NCI-H2171 (cell line): Measurements from ENCODE around the gene NRGN.
A peak's percentile ranks its signal among the peaks of the same experiment; 100 is the strongest.

ENCODE experiments used
- DNase-seq: peaks from one replicate; lab custom pipeline; 2025; lab: John Stamatoyannopoulos, UW

The NRGN gene

GRCh38 chr11:124740277-124740882 is 638 bp downstream of the NRGN start:
- no peak for DNase-seq

DNA sequence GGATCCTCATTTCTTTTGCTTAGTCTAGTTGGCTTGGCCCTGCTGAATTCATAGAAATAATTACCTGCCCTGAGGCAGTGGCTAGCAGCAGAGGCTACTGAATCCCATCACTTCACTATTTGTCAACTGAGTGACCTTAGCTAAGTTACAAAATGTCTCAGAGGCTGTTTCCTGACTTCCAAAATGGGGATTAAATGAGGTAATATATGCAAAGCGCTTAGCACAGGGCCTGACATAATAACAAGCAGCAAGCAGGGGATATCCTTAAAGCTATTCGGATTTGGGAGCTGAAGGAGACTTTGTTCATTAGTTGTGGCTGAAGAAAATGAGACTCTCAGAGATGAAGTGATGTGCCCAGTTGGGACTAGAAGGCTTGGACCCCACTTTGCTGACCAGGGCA is 2.8 kb downstream of the NRGN start:
- no peak for DNase-seq

- DNase-seq, result no peak
Observed at GRCh38 chr11:124743050-124743449, 3.3 kb downstream of the NRGN start.

GRCh38 chr11:124745270-124745834 is 5.6 kb downstream of the NRGN start:
- DNase-seq, result no peak

DNA sequence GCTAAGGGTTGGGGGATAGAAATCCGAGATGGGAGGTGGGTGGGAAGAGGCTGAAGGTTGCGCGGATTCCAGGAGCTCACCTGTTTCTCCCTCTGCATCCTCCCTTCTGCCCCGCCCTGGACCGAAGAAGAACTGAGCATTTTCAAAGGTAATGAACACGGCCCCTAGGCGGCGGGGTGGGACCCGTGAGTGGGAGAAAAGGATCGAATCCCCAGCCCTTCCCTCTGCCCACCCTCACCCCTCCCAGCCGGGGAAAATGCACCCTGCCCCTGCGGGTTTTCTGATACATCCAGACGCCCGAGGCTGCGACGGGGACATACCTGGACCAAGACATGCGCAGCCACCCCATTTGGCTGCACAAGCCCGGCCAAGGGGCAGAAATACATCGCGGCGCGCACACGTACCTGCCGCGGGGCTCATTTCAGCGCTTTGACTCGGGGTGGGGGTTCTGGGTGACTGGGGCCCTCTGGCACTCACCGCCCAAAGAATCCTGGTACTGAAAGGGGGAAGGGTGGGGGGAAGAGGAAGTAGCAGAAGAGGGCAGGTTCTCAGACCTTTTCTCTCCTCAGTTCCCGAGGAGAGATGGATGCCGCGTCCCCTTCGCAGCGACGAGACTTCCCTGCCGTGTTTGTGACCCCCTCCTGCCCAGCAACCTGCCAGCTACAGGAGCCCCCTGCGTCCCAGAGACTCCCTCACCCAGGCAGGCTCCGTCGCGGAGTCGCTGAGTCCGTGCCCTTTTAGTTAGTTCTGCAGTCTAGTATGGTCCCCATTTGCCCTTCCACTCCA is 6.3 kb downstream of the NRGN start:
- peak; percentile 16 for DNase-seq

DNA sequence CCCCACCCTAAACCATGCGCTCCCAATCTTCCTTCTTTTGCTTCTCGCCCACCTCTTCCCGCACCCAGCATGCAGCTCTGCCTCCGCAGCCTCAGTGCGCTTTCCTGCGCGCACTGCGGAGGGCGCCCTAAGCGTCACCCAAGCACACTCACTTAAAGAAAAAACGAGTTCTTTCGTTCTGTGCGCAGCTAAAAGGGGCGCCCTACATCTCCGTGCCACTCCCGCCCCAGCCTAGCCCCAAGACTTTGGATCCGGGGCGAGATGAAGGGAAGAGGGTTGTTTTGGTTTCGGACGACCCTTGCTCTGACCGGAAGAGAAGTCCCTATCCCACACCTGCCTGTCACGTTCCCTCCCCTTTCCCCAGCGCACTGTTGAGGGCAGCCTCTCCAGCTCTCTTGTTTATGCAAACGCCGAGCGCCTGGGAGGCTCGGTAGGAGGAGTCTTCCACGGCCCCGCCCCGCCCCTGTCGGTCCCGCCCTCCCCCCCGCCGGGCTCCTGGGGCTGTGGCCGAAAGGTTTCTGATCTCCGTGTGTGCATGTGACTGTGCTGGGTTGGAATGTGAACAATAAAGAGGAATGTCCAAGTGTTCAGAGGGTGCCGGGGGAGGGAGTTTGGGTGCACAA is 7.0 kb downstream of the NRGN start:
- DNase-seq, result peak; percentile 18

- DNase-seq, result no peak
Observed at GRCh38 chr11:124747406-124748099, 7.8 kb downstream of the NRGN start.

GRCh38 chr11:124748100-124748418 is 8.3 kb downstream of the NRGN start:
- DNase-seq, result no peak

GRCh38 chr11:124748481-124749343 is 9.0 kb downstream of the NRGN start:
- DNase-seq, result no peak

DNA sequence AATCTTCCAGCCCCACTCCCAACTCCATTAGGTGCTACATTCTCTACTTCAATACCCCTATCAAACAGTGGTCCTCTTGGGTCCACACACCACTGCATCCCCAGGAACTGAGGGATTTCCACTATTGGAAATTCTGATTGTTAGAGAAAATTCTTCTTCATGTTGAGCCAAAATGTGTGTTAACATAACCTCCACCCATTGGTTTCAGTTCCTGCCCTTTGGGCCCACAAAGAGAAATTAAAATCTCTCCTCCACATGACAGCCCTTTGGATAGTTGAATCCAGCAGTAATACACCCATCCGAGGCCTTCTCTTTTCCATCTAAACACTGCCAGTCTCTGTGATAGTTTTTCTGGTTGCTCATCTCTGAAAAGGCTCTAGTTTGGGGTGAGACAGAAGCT is 10.2 kb downstream of the NRGN start:
- no peak for DNase-seq

DNA sequence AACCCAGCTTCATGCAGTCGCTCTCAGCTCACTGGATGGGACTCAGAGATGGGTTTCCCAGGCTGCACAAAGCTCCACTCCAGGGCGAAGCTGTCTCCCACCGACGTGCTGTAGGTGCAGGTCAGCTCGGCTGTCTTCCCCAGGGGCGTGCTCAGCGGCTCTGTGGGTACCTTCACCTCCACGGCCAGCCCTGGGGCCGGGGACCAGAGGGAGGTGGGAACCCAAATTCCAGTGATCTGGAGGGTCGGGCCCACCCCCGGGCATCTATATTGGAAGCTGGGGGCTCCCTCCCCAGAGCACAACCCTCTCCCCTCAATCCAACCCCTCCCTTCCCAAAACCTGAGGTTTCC is 11.6 kb downstream of the NRGN start:
- DNase-seq, result no peak

- no peak for DNase-seq
Observed at GRCh38 chr11:124751741-124752470, 12.2 kb downstream of the NRGN start, which contains the start of gene VSIG2. Gene VSIG2, minus strand, starts transcription at chr11:124752255. Its CDS starts 118 bp downstream, at chr11:124752137.

DNA sequence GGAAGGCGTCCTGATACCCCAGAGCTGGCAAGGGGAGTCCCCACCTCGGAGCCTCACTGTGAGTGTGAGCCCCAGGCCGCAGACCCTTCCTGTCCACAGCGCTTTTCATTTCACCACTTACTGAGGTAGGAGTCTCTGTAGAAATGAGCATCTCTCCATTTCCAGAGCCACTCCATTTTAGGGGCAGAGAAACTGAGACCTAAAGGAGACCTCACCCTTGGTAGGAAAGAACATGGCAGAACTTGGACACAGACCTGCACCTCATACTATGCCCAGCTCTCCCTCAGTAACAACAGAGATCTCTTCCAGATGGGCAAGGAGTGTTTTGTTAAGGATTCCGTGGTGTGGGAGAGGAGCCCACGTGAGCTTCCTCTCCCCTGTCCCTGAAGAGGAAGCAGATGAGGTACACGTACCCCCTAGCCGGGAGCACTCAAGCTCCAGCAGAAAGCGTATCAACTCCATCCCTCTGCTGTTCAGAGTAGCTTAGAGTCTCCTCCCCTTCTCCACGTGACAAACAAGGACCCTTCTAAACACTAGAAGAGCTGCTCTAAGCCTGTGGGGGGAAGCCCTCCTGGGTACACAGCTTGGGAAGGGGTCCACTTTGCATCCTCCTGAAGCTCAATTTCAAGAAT is 12.8 kb downstream of the NRGN start:
- DNase-seq, result no peak

DNA sequence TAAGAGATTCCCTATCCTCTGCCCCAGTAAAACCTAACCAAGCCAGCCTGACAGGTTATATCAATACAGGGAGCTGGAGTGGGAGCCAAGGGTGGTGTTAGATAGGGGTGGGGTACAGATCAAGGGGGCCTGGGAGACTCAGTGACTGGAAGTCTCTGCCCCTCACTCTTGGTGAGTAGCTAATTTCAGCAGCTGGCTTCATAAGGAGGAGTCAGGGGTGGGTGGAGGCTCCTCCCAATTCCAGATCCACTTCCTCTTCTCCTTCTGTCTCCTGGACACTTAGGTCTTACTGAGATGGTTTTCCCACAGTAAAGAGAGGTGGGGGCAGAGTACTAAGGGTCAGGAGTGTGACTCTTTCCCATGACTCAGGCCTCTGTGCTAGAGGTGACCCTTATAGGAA is 13.5 kb downstream of the NRGN start:
- DNase-seq, result no peak

DNA sequence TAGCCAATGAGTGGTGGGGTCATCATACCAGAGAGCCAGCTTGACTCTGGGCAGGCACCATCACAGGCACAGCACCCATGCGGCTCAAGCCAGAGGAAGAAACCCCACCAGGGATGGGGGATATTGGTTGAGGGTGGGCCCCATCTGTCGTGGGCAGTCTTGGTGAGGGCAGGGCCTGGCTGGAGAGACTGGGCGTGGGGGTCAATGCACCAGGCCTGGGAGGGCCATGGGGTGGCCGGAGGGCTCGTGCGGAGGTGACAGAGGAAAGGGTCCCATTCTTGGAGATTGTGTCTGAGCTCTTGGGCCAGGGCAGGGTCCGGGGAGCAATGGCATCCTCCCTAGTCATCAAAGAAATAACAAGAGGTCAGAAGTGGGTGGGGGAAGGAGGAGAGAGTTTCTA is 13.9 kb downstream of the NRGN start:
- no peak for DNase-seq

DNA sequence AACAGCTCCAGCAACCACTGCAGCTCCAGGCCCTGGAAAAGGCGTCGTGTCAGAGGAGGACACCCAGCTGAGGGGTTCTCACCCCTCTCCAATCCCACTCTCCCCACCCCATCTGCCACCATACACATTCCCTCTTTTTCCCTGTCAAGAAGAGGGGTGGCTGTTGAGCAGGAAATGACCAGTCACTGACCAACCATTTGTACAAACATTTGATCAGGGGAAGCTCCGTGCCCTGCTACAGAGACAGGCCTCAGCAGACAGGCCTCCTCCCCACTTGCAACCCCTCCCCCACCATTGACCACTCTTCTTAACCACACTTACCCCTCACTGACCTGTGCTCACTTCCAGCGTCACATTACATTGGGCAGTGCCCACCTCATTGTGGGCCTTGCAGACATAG is 14.6 kb downstream of the NRGN start:
- no peak for DNase-seq

GRCh38 chr11:124754710-124755109 is 15.0 kb downstream of the NRGN start:
- no peak for DNase-seq

- no peak for DNase-seq
Observed at GRCh38 chr11:124756033-124756752, 16.5 kb downstream of the NRGN start.

DNA sequence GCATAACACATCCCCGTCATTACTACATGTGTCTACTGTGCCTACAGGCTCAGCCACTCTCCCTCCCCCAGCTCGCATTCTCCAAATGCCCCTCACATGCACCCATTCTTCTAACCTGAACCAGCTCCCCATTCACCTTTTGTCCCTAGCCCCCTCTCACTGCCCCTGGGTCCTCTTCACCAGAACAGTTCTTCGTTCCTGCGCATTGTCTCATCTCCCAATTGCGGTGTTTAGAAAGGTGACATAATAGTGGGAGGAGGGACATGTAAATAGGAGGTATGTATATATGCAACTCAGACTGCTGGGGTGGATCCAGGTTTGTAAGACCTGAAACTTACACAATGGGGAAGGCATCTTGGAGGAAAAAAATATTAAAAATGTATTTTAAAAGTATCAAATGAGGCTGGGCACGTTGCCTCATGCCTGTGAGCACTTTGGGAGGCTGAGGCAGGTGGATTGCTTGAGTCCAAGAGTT is 17.0 kb downstream of the NRGN start:
- no peak for DNase-seq

DNA sequence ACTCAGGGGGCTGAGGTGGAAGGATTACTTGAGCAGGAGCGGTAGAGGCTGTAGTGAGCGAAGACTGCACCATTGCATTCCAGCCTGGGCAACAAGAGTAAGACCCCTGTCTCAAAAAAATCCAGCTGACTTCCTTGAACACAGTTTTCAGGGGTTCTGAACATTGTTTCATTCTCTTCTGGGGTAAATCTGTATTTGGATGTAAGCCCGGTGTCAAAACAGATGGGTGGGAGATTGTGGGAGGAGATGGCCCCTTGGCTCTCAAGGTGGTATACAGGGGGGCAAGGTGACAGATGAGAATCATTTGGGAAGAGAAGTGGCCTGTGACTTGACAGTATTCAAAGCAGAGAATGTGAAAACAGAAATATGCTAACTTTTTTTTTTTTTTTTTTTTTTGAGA is 17.6 kb downstream of the NRGN start:
- DNase-seq, result no peak
